Activated T-helper 1 cell treated with anti-CD3 and anti-CD28 coated beads, Interleukin-2, amount 50 U/mL, for 16 hours (primary cell): ENCODE results near the gene PLOD1.

ENCODE experiments used
- DNase-seq, 2 donors: peaks; one replicate each; pipeline ENCODE4 v3.0.0-alpha.2; 2020; ENCODE audit warnings: low read depth in 1 of 2, low spot score in 1 of 2

Gene PLOD1

DNA sequence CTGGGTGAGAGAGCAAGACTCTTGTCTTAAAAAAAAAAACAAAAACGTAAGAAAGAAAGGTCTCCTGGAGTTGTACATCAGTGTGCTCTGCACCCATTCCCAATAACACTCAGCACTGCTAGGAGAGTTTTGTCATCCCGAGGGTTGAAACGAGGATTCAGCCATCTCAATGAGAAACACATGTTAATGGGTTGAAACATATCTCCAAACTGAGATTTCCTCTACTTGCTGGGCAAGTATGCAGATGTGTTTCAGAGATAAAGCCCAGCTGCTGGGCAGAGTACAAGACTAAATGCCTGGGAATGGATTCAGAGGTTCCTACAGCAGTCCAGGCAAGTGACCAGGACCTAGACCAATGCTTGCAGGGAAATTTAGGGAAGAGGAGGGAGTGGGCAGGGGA, 43.1 kb downstream of the PLOD1 start:
- no peak for DNase-seq

DNA sequence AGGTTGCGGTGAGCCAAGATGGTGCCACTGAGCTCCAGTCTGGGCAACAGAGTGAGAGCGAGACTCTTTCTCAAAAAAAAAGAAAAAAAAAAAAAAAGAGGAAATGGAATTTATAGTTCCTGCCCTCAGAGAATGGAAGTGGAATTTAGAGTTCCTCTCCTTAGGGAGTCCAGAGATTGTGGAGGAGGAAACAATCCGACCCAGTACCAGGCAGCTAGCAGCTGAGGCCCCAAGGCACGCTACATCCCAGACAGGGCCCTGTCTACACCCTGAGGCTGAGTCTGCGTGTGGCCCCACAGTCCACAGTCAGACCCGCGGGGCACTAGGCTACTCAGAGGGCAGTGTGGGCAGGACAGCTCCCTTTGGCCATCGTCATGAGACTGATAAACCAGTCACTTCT, 43.8 kb downstream of the PLOD1 start:
- DNase-seq, result no peak

GRCh38 chr1:11979028-11979850, 44.7 kb downstream of the PLOD1 start:
- no peak for DNase-seq

DNA sequence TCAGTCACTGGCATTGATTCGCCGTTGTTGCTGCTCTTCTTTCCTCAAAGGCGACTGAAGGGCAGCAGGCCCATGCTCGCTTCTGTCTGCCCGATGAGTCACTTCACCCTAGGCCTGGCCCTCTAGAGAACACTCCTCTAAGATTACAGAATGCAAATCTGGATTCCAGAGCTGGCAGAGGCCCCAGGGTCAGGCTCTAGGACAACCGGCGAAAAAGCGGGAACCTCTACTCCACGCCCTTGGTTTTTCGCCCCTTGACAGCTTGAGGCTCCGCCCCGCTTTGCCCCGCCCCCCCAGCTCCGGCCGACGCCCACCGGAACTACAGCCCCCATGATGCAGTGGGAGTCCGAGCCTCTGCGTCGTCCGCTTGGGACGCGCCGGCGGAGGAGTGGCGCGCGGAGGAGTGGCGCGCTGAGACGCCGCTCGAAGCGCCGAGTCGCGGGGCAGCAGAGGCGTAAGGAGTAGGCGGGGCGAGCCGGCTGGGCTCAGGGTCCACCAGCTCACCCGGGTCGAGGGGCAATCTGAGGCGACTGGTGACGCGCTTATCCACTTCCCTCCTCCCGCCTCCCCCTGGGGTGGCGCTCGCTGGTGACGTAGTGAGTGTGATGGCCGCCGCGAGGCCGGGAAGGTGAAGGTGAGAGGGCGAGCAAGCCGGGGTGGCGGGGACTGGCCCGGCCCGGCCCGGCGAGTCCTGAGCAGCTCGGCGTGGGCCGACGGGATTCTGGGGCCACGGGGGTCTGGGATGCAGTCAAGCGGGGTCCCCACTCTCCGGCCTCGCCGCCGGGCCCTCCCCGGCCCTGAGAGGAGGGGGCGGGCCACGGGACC, 45.5 kb downstream of the PLOD1 start, which contains the start of gene MFN2:
Gene MFN2, plus strand, starts transcription at position 594 of the 825 bp plus-strand sequence. CDS start 8,725 bp downstream, outside the sequence.
- DNase-seq, result peak; percentile 82 to 90

GRCh38 chr1:11980676-11980972, 46.1 kb downstream of the PLOD1 start:
- no peak for DNase-seq

GRCh38 chr1:11981378-11982009, 47.0 kb downstream of the PLOD1 start:
- DNase-seq, result no peak

GRCh38 chr1:11982010-11982392, 47.5 kb downstream of the PLOD1 start:
- no peak for DNase-seq

DNA sequence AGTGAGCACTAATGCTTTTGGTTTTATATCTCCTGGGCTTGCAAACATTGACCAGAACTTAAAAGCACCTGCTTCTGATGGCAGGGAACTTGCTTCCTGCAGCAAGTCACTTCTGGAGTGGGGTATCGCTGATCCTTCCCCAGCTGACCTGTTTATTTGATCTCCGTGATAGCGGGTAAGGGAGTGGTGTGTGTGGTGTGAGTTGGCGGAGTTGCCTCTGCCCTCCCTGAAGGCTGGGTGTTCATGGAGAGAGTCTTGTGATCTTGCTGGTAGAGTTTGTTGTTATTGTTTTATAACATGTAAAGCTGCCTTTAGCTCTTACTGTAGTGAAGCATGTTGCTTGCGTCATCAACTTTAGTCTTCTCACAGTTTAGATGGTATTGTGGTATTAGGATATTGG, 49.6 kb downstream of the PLOD1 start:
- DNase-seq, result no peak

- no peak for DNase-seq
Measured at GRCh38 chr1:11984576-11984975, 50.1 kb downstream of the PLOD1 start.

DNA sequence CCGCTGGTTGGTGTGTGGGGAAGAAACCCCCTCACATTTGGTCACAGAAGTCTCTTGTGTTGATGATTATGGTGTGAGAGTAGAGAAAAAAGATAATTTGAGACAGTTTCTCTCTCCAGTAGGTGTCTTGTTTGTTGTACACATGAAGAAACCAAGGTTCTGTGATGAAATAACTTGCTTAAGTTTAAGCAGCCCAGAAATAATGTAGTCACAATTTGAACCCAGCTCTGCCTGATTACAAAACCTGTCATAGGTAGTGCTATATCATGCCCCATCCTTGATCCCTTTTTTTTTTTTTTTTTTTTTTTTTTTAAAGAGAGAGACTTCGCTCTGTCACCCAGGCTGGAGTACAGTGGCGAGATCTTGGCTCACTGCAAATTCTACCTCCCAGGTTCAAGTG, 50.7 kb downstream of the PLOD1 start:
- no peak for DNase-seq

GRCh38 chr1:11985851-11986250, 51.3 kb downstream of the PLOD1 start:
- no peak for DNase-seq

- no peak for DNase-seq
Measured at GRCh38 chr1:11989669-11990068, 55.2 kb downstream of the PLOD1 start.

- DNase-seq, result no peak
Measured at GRCh38 chr1:11990303-11991032, 56.0 kb downstream of the PLOD1 start.

- no peak for DNase-seq
Measured at GRCh38 chr1:11991969-11992676, 57.6 kb downstream of the PLOD1 start.

DNA sequence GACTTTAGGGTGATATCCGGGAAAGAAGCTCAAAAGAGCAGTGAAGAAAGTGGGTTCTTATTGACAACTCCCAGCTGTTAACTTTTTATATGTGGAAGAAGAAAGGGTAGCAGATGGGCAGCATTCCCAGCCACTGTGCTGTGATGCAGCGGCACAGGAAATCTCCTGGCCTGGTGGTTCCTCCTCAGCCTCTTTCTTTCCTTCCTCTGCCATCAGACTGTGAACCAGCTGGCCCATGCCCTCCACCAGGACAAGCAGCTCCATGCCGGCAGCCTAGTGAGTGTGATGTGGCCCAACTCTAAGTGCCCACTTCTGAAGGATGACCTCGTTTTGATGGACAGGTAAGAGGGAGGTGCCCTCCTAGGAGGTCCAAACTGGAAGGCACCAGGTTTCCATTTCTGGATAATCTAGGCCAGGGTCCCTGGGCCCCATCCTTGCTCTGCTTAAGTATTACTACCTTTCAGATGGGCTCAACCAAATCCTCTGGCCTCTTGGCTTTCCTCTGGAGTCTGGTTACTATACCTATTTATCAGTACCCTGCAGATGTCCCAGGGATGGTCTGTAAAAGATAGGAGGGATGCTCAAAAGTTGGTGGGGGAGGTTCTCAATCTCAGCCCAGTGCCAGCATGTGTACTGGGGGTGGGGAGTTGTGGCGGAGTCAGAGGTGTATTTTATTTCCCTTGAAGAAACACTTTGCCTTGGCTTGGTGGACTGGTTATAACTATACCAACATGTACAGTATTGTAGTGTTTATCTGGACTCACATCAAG, 62.7 kb downstream of the PLOD1 start:
- no peak for DNase-seq

- DNase-seq, result no peak
Measured at GRCh38 chr1:11998636-11999035, 64.1 kb downstream of the PLOD1 start.

DNA sequence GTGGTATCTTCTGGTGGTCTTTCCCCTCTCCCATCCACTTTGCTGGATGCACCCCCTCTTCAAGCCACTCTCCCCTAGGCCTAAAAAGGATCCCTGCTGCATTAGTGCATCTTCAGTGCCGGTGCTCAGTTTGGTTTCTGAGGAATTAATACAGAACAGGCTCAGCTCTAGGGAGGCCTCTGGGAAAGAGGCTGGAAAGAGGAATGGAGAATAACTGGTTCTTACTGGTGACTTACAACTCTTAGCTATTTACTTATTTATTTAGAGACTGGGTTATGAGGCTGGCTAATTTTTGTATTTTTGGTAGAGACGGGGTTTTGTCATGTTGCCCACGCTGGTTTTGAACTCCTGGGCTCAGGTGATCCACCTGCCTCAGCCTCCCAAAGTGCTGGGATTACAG, 64.7 kb downstream of the PLOD1 start:
- no peak for DNase-seq

- no peak for DNase-seq
Measured at GRCh38 chr1:12001249-12001917, 66.9 kb downstream of the PLOD1 start.

DNA sequence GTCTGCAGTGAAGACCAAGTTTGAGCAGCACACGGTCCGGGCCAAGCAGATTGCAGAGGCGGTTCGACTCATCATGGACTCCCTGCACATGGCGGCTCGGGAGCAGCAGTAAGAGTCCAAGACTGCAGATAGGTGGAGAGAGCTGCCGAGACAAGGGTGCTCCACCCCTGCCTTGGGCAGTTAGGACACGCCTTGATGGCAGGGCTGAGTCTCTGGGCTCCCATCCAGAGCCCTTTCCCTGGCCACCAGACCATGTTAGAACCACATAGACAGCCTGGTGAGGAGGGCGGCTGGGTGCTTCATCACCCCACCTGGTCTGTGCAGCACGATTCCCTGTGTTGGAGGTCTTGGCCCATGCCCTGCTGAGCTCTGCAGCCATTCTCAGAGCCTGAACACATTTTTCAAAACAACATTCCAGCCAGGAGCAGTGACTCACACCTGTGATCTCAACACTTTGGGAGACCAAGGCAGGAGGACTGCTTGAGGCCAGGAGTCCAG, 67.5 kb downstream of the PLOD1 start:
- DNase-seq, result no peak
